ENCODE results near the gene TEAD1.

Gene TEAD1

DNA sequence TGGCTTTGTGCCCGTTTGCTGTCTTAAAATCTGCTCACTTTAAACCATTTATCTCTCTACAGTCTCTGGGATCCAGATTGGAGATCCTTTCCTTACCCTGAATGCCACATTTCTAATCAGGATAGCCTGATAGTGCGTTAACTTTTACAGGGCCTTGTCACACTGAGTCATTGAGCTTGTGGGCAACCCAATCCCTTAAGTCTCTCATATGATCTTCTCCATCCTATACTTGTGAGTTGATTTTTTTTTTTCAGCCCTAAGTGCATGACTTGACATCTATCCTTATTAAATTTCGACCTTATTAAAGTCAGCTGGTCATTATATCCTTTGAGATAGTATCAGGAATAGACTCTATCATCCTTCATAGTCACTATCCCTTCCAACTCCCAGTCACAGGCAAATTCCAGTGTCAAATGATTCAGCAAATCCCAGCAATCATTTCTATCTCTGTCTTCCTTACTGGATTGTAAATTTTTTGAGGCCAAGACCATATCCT is 57.7 kb downstream of the TEAD1 start:
- Histone ChIP-seq H4K20me1 (ENCODE audit: insufficient read depth, low read length) (no peaks in the 10 kb centered on the region), H3K9ac (ENCODE audit: low read length) (no peak overlapping the region), H3K4me1 (ENCODE audit: low read length) (no peaks in the 10 kb centered on the region), H2AFZ (ENCODE audit: low read length) (no peak overlapping the region), H3K4me3 (ENCODE audit: low read length) (no peak overlapping the region), H3K27ac (ENCODE audit: low read length) (no peak overlapping the region), H3K4me2 (ENCODE audit: low read depth, low read length) (no peak overlapping the region), H3K9me3 (replicated peaks; ENCODE audit: insufficient read depth, low read length) (no peaks in the 10 kb centered on the region), H3K79me2 (ENCODE audit: low read length) (peaks cover 91% of the 10 kb centered on the region), H3F3A (ENCODE audit: insufficient read depth, low read length) (no peaks in the 10 kb centered on the region), H3K9me2 (replicated peaks; ENCODE audit: insufficient read depth, low read length) (no peaks in the 10 kb centered on the region), H3K27me3 (replicated peaks; ENCODE audit: insufficient read depth, low read length) (no peaks in the 10 kb centered on the region), H3K36me3 (replicated peaks; ENCODE audit: insufficient read depth, low read length) (no peaks in the 10 kb centered on the region)
- no peak for DNase-seq
- no peak for TF ChIP-seq CTCF (IDR thresholded peaks at IDR 0.05; ENCODE audit: low read length)
- TF ChIP-seq EZH2 (optimal IDR thresholded peaks at IDR 0.05; ENCODE audit: low read depth, low read length): no peak
- TF ChIP-seq EZH2phosphoT487 (IDR thresholded peaks at IDR 0.05; ENCODE audit: low read length): no peak

GRCh38 chr11:12733091-12733490 is 58.9 kb downstream of the TEAD1 start:
- no peaks in the 10 kb centered on the region for H3K27me3 ChIP-seq (replicated peaks; ENCODE audit: insufficient read depth, low read length)

GRCh38 chr11:12734625-12735024 is 60.4 kb downstream of the TEAD1 start:
- H3K27me3 ChIP-seq (replicated peaks; ENCODE audit: insufficient read depth, low read length): no peaks in the 10 kb centered on the region
- DNase-seq: no peak
- H2AFZ ChIP-seq (ENCODE audit: low read length): no peak overlapping the region
- H3K9me2 ChIP-seq (replicated peaks; ENCODE audit: insufficient read depth, low read length): no peaks in the 10 kb centered on the region
- H3K4me1 ChIP-seq (ENCODE audit: low read length): peaks cover 8% of the 10 kb centered on the region
- TF ChIP-seq CTCF (IDR thresholded peaks at IDR 0.05; ENCODE audit: low read length): no peak
- no peak for TF ChIP-seq EZH2 (optimal IDR thresholded peaks at IDR 0.05; ENCODE audit: low read depth, low read length)
- no peak for TF ChIP-seq EZH2phosphoT487 (IDR thresholded peaks at IDR 0.05; ENCODE audit: low read length)
- no peak overlapping the region for H3K9ac ChIP-seq (ENCODE audit: low read length)
- H3F3A ChIP-seq (ENCODE audit: insufficient read depth, low read length): no peaks in the 10 kb centered on the region
- H4K20me1 ChIP-seq (ENCODE audit: insufficient read depth, low read length): no peaks in the 10 kb centered on the region
- no peak overlapping the region for H3K27ac ChIP-seq (ENCODE audit: low read length)
- H3K79me2 ChIP-seq (ENCODE audit: low read length): peaks cover 93% of the 10 kb centered on the region
- no peak overlapping the region for H3K4me3 ChIP-seq (ENCODE audit: low read length)
- H3K9me3 ChIP-seq (replicated peaks; ENCODE audit: insufficient read depth, low read length): no peaks in the 10 kb centered on the region
- H3K36me3 ChIP-seq (replicated peaks; ENCODE audit: insufficient read depth, low read length): no peaks in the 10 kb centered on the region
- no peak overlapping the region for H3K4me2 ChIP-seq (ENCODE audit: low read depth, low read length)

More at GRCh38 chr11:12733091-12733490, 58.9 kb downstream of the TEAD1 start:
- Histone ChIP-seq H4K20me1 (ENCODE audit: insufficient read depth, low read length) (no peaks in the 10 kb centered on the region), H3K9me3 (replicated peaks; ENCODE audit: insufficient read depth, low read length) (no peaks in the 10 kb centered on the region), H3K36me3 (replicated peaks; ENCODE audit: insufficient read depth, low read length) (no peaks in the 10 kb centered on the region), H3K27ac (ENCODE audit: low read length) (no peak overlapping the region), H3K9me2 (replicated peaks; ENCODE audit: insufficient read depth, low read length) (no peaks in the 10 kb centered on the region), H3K9ac (ENCODE audit: low read length) (no peak overlapping the region), H3K4me2 (ENCODE audit: low read depth, low read length) (no peak overlapping the region), H3F3A (ENCODE audit: insufficient read depth, low read length) (no peaks in the 10 kb centered on the region), H2AFZ (ENCODE audit: low read length) (no peak overlapping the region), H3K79me2 (ENCODE audit: low read length) (peaks cover 91% of the 10 kb centered on the region), H3K4me3 (ENCODE audit: low read length) (no peak overlapping the region), H3K4me1 (ENCODE audit: low read length) (peaks cover 4% of the 10 kb centered on the region)
- DNase-seq: no peak
- no peak for TF ChIP-seq CTCF (IDR thresholded peaks at IDR 0.05; ENCODE audit: low read length)
- no peak for TF ChIP-seq EZH2 (optimal IDR thresholded peaks at IDR 0.05; ENCODE audit: low read depth, low read length)
- TF ChIP-seq EZH2phosphoT487 (IDR thresholded peaks at IDR 0.05; ENCODE audit: low read length): no peak
